Skeletal muscle tissue (tissue), 4 donors: ENCODE results near the gene ARCN1. TPM values are rescaled to one million over a fixed set of nuclear protein-coding genes. Genes with fewer than 3 reads are reported as not detected.

Experiments used
- H3K27ac ChIP-seq: one replicate; pipeline ENCODE4 v1.7.0; 2013; ENCODE audit warnings: mild to moderate bottlenecking, low read depth, low read length, inconsistent platforms
- H3K27me3 ChIP-seq, 3 donors: one replicate each; pipeline ENCODE4 v1.7.0; 2013; ENCODE audit warnings: low read length in 3 of 3; ENCODE audit not compliant: control insufficient read depth in 3 of 3, insufficient read depth in 3 of 3
- H3K36me3 ChIP-seq, 3 donors: one replicate each; pipeline ENCODE4 v1.7.0; 2013; ENCODE audit warnings: low read length in 3 of 3; ENCODE audit not compliant: control insufficient read depth in 3 of 3, insufficient read depth in 3 of 3
- H3K4me1 ChIP-seq, 3 donors: one replicate each; pipeline ENCODE4 v1.7.0; 2013; ENCODE audit warnings: low read length in 3 of 3, mild to moderate bottlenecking in 3 of 3; ENCODE audit not compliant: control insufficient read depth in 3 of 3, insufficient read depth in 3 of 3
- H3K4me3 ChIP-seq, 3 donors: one replicate each; pipeline ENCODE4 v1.7.0; 2013; ENCODE audit warnings: low read length in 3 of 3
- H3K9ac ChIP-seq, 3 donors: one replicate each; pipeline ENCODE4 v1.7.0; 2013; ENCODE audit warnings: low read length in 3 of 3, mild to moderate bottlenecking in 3 of 3, moderate library complexity in 2 of 3, low read depth in 1 of 3
- H3K9me3 ChIP-seq, 3 donors: one replicate each; pipeline ENCODE4 v1.7.0; 2013; ENCODE audit warnings: low read length in 3 of 3; ENCODE audit not compliant: control insufficient read depth in 3 of 3
- total RNA-seq: library from RNA; depleted of rRNA; stranded (reverse); fragments of >200 nt; gene quantifications from one replicate; pipeline ENCODE4 v1.2.3, GENCODE V29; 2014
- donor health status: Osteomylitis.

ARCN1 gene
- total RNA-seq, 1 donor from 2014 or later: 61.1 TPM

- H3K27me3 ChIP-seq: no peaks in the 10 kb centered on the region
- peak within 1 kb of the TSS; percentile 66 to 86 (median 73) for H3K9ac ChIP-seq
- H3K9me3 ChIP-seq: no peaks in the 10 kb centered on the region
- peaks cover 0 to 5% (median 0%) of the 10 kb centered on the region in 3 donors for H3K36me3 ChIP-seq
- H3K27ac ChIP-seq: peak within 1 kb of the TSS; percentile 40
- peaks cover 17 to 26% (median 22%) of the 10 kb centered on the region in 3 donors for H3K4me1 ChIP-seq
- peak within 1 kb of the TSS; percentile 69 to 82 (median 82) for H3K4me3 ChIP-seq
Measured at GRCh38 chr11:118530683-118531596, 41.3 kb upstream of the ARCN1 start, which contains the start of gene TMEM25. Gene TMEM25, plus strand, starts transcription at chr11:118531192. Its CDS starts 610 bp downstream, at chr11:118531802.

- H3K27ac ChIP-seq: peak overlapping the region; percentile 40
- H3K36me3 ChIP-seq: peaks cover 0 to 5% (median 0%) of the 10 kb centered on the region in 3 donors
- peaks cover 17 to 26% (median 22%) of the 10 kb centered on the region in 3 donors for H3K4me1 ChIP-seq
- H3K9ac ChIP-seq: peak overlapping the region; percentile 54 to 86 (median 73)
- H3K4me3 ChIP-seq: peak overlapping the region; percentile 69 to 82 (median 80)
- H3K27me3 ChIP-seq: no peaks in the 10 kb centered on the region
- no peaks in the 10 kb centered on the region for H3K9me3 ChIP-seq
Measured at GRCh38 chr11:118531597-118532084, 40.6 kb upstream of the ARCN1 start.

GRCh38 chr11:118532091-118532490, 40.1 kb upstream of the ARCN1 start:
- peak overlapping the region; percentile 54 to 86 (median 73) for H3K9ac ChIP-seq
- peak overlapping the region in 2 of 3 donors; percentile 69 to 82 for H3K4me3 ChIP-seq
- no peak overlapping the region for H3K27ac ChIP-seq

GRCh38 chr11:118532852-118533768, 39.1 kb upstream of the ARCN1 start:
- Histone ChIP-seq H3K4me1 (peaks cover 17 to 26% (median 22%) of the 10 kb centered on the region in 3 donors), H3K9ac (no peak overlapping the region), H3K4me3 (no peak overlapping the region), H3K9me3 (no peaks in the 10 kb centered on the region), H3K36me3 (peaks cover 0 to 5% (median 0%) of the 10 kb centered on the region in 3 donors), H3K27me3 (no peaks in the 10 kb centered on the region), H3K27ac (no peak overlapping the region)

More at GRCh38 chr11:118532091-118532490, 40.1 kb upstream of the ARCN1 start:
- H3K4me1 ChIP-seq: peaks cover 17 to 26% (median 22%) of the 10 kb centered on the region in 3 donors
- H3K27me3 ChIP-seq: no peaks in the 10 kb centered on the region
- no peaks in the 10 kb centered on the region for H3K9me3 ChIP-seq
- peaks cover 0 to 5% (median 0%) of the 10 kb centered on the region in 3 donors for H3K36me3 ChIP-seq

GRCh38 chr11:118533769-118534729, 38.2 kb upstream of the ARCN1 start:
- Histone ChIP-seq H3K9ac (no peak overlapping the region), H3K27ac (no peak overlapping the region), H3K4me3 (no peak overlapping the region), H3K9me3 (no peaks in the 10 kb centered on the region), H3K36me3 (peaks cover 0 to 5% (median 0%) of the 10 kb centered on the region in 3 donors), H3K27me3 (no peaks in the 10 kb centered on the region), H3K4me1 (peaks cover 17 to 25% (median 21%) of the 10 kb centered on the region in 3 donors)

GRCh38 chr11:118535261-118535660, 36.9 kb upstream of the ARCN1 start:
- Histone ChIP-seq H3K9me3 (no peaks in the 10 kb centered on the region), H3K36me3 (peaks cover 0 to 5% (median 0%) of the 10 kb centered on the region in 3 donors), H3K4me1 (peaks cover 8 to 13% (median 9%) of the 10 kb centered on the region in 3 donors), H3K27me3 (no peaks in the 10 kb centered on the region), H3K27ac (no peak overlapping the region), H3K4me3 (no peak overlapping the region), H3K9ac (no peak overlapping the region)

GRCh38 chr11:118536726-118537125, 35.5 kb upstream of the ARCN1 start:
- H3K9me3 ChIP-seq: no peaks in the 10 kb centered on the region
- peaks cover 0 to 7% (median 1%) of the 10 kb centered on the region in 3 donors for H3K36me3 ChIP-seq
- no peak overlapping the region for H3K27ac ChIP-seq
- H3K4me1 ChIP-seq: peaks cover under 1 to 4% (median 3%) of the 10 kb centered on the region in 3 donors
- no peaks in the 10 kb centered on the region for H3K27me3 ChIP-seq
- no peak overlapping the region for H3K4me3 ChIP-seq
- H3K9ac ChIP-seq: no peak overlapping the region

GRCh38 chr11:118537409-118537980, 34.7 kb upstream of the ARCN1 start:
- Histone ChIP-seq H3K4me3 (no peak overlapping the region), H3K27ac (no peak overlapping the region), H3K9me3 (no peaks in the 10 kb centered on the region), H3K36me3 (peaks cover 0 to 9% (median 5%) of the 10 kb centered on the region in 3 donors), H3K4me1 (no peaks in the 10 kb centered on the region), H3K9ac (no peak overlapping the region), H3K27me3 (no peaks in the 10 kb centered on the region)
